ENCODE data around the gene CHST11.
A peak's percentile ranks its signal among the peaks of the same experiment; 100 is the strongest.
"Not testable (repeated sequence)": the region's sequence is repeated elsewhere in the genome, so short reads cannot be mapped to it uniquely, and the experiment has no call there.

CHST11 gene

GRCh38 chr12:104532636-104533035, 75.9 kb downstream of the CHST11 start:
- DNase-seq = no peak

- no peak for DNase-seq
Observed at GRCh38 chr12:104533134-104533533, 76.4 kb downstream of the CHST11 start.

- DNase-seq = no peak
Observed at GRCh38 chr12:104534162-104534856, 77.6 kb downstream of the CHST11 start.

GRCh38 chr12:104534857-104535248, 78.1 kb downstream of the CHST11 start:
- no peak for DNase-seq

GRCh38 chr12:104535369-104535768, 78.6 kb downstream of the CHST11 start:
- DNase-seq = no peak

GRCh38 chr12:104536841-104537240, 80.1 kb downstream of the CHST11 start:
- no peak for DNase-seq

- DNase-seq = no peak
Observed at GRCh38 chr12:104538056-104538455, 81.3 kb downstream of the CHST11 start.

- no peak for DNase-seq
Observed at GRCh38 chr12:104538891-104539462, 82.2 kb downstream of the CHST11 start.

- no peak for DNase-seq
Observed at GRCh38 chr12:104544836-104545235, 88.1 kb downstream of the CHST11 start.

- DNase-seq = no peak
Observed at GRCh38 chr12:104546575-104546974, 89.8 kb downstream of the CHST11 start.

GRCh38 chr12:104547235-104547634, 90.5 kb downstream of the CHST11 start:
- DNase-seq = no peak

- DNase-seq = peak; percentile 40
Observed at GRCh38 chr12:104549815-104550480, 93.2 kb downstream of the CHST11 start.

GRCh38 chr12:104551313-104551931, 94.7 kb downstream of the CHST11 start:
- no peak for DNase-seq

- DNase-seq = no peak
Observed at GRCh38 chr12:104553421-104553820, 96.7 kb downstream of the CHST11 start.

- DNase-seq = no peak
Observed at GRCh38 chr12:104555648-104556047, 98.9 kb downstream of the CHST11 start.

GRCh38 chr12:104557488-104558195, 100.9 kb downstream of the CHST11 start:
- no peak for DNase-seq

GRCh38 chr12:104560881-104561280, 104.1 kb downstream of the CHST11 start:
- no peak for DNase-seq

- DNase-seq = no peak
Observed at GRCh38 chr12:104562763-104563162, 106.0 kb downstream of the CHST11 start.

GRCh38 chr12:104564662-104565061, 107.9 kb downstream of the CHST11 start:
- DNase-seq = not testable (repeated sequence)

- no peak for DNase-seq
Observed at GRCh38 chr12:104565606-104566243, 109.0 kb downstream of the CHST11 start.

GRCh38 chr12:104566244-104566993, 109.7 kb downstream of the CHST11 start:
- no peak for DNase-seq
